Parathyroid adenoma (tissue), 2 donors: ENCODE measurements around the gene ARL10.

Experiments
- H2AFZ ChIP-seq: fragments of 300-600 bp; sonication (generic); one replicate; pipeline ENCODE4 v1.7.0; 2017; ENCODE audit warnings: antibody characterized with exemption, mild to moderate bottlenecking
- H3K27ac ChIP-seq: fragments of 300-600 bp; sonication (generic); one replicate; pipeline ENCODE4 v1.7.0; 2017
- H3K27me3 ChIP-seq: fragments of 300-600 bp; sonication (generic); one replicate; pipeline ENCODE4 v1.7.0; 2017; ENCODE audit warnings: low read length; ENCODE audit not compliant: control insufficient read depth, insufficient read depth
- H3K36me3 ChIP-seq: fragments of 300-600 bp; sonication (generic); one replicate; pipeline ENCODE4 v1.7.0; 2017; ENCODE audit warnings: low read length; ENCODE audit not compliant: control insufficient read depth, insufficient read depth
- H3K4me1 ChIP-seq: fragments of 300-600 bp; sonication (generic); one replicate; pipeline ENCODE4 v1.7.0; 2017; ENCODE audit warnings: control low read depth
- H3K4me2 ChIP-seq: fragments of 300-600 bp; sonication (generic); one replicate; pipeline ENCODE4 v1.7.0; 2017; ENCODE audit warnings: low read length
- H3K4me3 ChIP-seq: fragments of 300-600 bp; sonication (generic); one replicate; pipeline ENCODE4 v1.7.0; 2017; ENCODE audit warnings: low read depth, low read length
- H3K79me2 ChIP-seq: fragments of 300-600 bp; sonication (generic); one replicate; pipeline ENCODE4 v1.7.0; 2017; ENCODE audit warnings: control low read depth
- H3K9ac ChIP-seq: fragments of 300-600 bp; sonication (generic); one replicate; pipeline ENCODE4 v1.7.0; 2017; ENCODE audit warnings: mild to moderate bottlenecking
- H3K9me3 ChIP-seq: fragments of 300-600 bp; sonication (generic); one replicate; pipeline ENCODE4 v1.7.0; 2017; ENCODE audit warnings: low read length; ENCODE audit not compliant: control insufficient read depth
- TF ChIP-seq, protein P1 (sequence below): fragments of 300-600 bp; sonication (generic); IDR thresholded peaks from one replicate; pipeline ENCODE4 v1.7.0; 2017; ENCODE audit warnings: antibody characterized with exemption, mild to moderate bottlenecking
- donor health status: primary hyperparathyroidism.

ARL10 gene

DNA sequence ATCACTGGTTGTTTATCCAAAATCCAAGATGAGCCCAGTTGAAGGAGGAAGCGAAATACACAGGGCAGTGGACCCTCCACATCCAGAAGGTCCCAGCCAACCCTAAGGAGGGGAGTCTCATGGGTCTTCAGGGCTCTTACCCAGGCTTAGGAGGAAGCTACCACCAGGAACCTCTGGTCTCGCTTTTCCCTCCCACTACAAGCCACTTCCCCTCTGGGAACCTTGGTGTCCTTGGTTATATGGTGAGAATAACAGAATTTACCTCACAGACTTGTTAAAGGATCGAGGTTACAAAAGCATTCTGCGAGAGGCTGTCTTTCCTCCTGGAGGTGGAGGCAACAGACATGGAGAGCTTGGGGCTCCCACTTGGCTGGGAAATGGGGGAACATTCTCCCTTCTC, 26.7 kb downstream of the ARL10 start:
- TF ChIP-seq, protein P1, sequence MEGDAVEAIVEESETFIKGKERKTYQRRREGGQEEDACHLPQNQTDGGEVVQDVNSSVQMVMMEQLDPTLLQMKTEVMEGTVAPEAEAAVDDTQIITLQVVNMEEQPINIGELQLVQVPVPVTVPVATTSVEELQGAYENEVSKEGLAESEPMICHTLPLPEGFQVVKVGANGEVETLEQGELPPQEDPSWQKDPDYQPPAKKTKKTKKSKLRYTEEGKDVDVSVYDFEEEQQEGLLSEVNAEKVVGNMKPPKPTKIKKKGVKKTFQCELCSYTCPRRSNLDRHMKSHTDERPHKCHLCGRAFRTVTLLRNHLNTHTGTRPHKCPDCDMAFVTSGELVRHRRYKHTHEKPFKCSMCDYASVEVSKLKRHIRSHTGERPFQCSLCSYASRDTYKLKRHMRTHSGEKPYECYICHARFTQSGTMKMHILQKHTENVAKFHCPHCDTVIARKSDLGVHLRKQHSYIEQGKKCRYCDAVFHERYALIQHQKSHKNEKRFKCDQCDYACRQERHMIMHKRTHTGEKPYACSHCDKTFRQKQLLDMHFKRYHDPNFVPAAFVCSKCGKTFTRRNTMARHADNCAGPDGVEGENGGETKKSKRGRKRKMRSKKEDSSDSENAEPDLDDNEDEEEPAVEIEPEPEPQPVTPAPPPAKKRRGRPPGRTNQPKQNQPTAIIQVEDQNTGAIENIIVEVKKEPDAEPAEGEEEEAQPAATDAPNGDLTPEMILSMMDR: no peak
- Histone ChIP-seq H3K4me3 (no peak overlapping the region), H3K27me3 (no peaks in the 10 kb centered on the region), H3K36me3 (no peaks in the 10 kb centered on the region), H3K79me2 (peaks cover 29% of the 10 kb centered on the region), H3K9ac (no peak overlapping the region), H3K9me3 (no peaks in the 10 kb centered on the region), H3K4me1 (peaks cover 35% of the 10 kb centered on the region), H2AFZ (no peak overlapping the region), H3K4me2 (no peak overlapping the region), H3K27ac (no peak overlapping the region)

DNA sequence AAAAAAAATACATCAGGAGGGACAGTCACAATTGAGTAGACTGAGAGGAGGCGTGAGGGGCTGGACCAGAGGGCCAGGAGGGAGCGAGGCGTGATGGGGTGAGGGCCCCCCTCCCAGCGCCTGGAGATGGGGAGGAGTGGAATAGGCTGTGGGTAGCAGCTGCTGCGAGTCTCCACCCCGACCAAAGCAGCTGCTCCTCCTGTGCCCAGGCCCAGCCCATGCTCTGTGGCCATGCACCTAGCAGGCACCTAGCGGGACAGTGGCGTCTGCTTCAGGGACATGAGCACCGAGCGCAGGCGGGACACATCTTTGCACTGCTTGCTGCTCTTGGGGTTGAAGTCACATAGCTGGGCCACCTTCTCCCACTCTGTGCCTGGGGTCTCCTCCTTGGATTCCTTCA, 27.2 kb downstream of the ARL10 start:
- no peaks in the 10 kb centered on the region for H3K9me3 ChIP-seq
- no peaks in the 10 kb centered on the region for H3K27me3 ChIP-seq
- H3K4me2 ChIP-seq: no peak overlapping the region
- H3K4me1 ChIP-seq: peaks cover 33% of the 10 kb centered on the region
- no peak overlapping the region for H3K9ac ChIP-seq
- H3K79me2 ChIP-seq: peaks cover 28% of the 10 kb centered on the region
- H3K4me3 ChIP-seq: no peak overlapping the region
- TF ChIP-seq, protein P1: no peak
- no peak overlapping the region for H3K27ac ChIP-seq
- no peaks in the 10 kb centered on the region for H3K36me3 ChIP-seq
- H2AFZ ChIP-seq: no peak overlapping the region

DNA sequence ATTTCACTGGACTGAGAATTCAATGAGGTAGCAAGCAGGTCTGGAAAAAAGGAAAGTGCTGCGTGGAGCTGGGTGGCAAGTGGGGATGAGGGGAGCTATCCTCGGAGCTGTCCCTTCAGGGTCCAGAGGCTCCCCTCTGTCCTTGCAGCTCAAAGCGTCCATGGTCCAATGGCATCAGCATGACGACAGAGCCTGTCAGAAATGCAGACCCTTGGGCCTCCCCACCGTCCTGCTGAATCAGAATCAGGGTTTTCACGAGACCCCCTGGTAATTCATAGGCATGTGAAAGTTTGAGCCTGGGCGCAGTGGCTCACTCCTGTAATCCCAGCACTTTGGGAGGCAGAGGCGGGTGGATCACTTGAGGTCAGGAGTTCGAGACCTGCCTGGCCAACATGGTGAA, 28.8 kb downstream of the ARL10 start:
- H3K4me1 ChIP-seq: peaks cover 32% of the 10 kb centered on the region
- no peaks in the 10 kb centered on the region for H3K9me3 ChIP-seq
- H3K36me3 ChIP-seq: no peaks in the 10 kb centered on the region

DNA sequence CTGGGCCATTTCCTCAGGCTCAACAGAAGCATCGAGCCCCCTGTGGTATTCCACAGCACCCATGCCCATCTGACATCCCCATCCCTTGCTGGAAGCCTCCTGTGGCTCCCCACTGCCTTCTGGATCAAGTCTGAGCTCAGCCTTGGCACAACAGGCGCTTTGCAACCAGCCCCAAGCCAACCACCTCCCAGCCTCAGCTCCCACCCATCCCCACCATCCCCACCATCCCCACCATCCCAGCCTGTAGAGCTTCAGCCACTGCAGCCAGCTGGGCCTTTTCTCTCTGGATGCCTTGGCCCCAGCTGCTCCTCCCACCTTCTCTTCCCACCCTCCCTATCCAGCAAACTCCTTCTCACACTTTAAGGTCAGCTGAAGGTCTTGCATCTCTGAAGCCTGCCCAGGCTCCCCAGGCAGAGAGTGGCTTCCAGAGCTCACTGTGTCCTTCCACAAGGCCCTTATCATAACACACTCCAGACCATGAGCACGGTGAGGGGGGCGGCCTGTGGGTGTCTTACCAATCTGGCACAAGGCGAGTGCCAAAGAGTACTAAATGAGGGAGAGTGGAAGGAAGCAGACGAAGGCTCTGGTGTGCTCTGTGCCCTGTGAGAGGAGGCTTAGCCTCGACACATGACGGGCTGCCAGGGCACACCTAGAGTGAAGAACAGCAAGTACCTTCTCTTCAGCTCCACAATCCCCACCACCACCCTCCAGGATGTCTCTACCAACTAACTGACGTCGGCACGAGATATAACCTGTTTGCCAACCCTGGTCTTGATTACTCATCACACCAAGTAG, 29.8 kb downstream of the ARL10 start:
- H3K4me2 ChIP-seq: no peak overlapping the region
- no peak overlapping the region for H3K4me3 ChIP-seq
- H3K36me3 ChIP-seq: no peaks in the 10 kb centered on the region
- H3K4me1 ChIP-seq: peaks cover 25% of the 10 kb centered on the region
- H3K27ac ChIP-seq: peak overlapping the region; percentile 92
- TF ChIP-seq, protein P1: no peak
- no peaks in the 10 kb centered on the region for H3K9me3 ChIP-seq
- H2AFZ ChIP-seq: peak overlapping the region; percentile 61
- H3K27me3 ChIP-seq: no peaks in the 10 kb centered on the region
- H3K79me2 ChIP-seq: peaks cover 27% of the 10 kb centered on the region
- H3K9ac ChIP-seq: no peak overlapping the region

More for the DNA sequence above, 28.8 kb downstream of the ARL10 start:
- Histone ChIP-seq H3K4me2 (no peak overlapping the region), H2AFZ (no peak overlapping the region), H3K79me2 (peaks cover 25% of the 10 kb centered on the region), H3K27ac (no peak overlapping the region), H3K9ac (no peak overlapping the region), H3K27me3 (no peaks in the 10 kb centered on the region), H3K4me3 (no peak overlapping the region)
- TF ChIP-seq, protein P1: no peak

DNA sequence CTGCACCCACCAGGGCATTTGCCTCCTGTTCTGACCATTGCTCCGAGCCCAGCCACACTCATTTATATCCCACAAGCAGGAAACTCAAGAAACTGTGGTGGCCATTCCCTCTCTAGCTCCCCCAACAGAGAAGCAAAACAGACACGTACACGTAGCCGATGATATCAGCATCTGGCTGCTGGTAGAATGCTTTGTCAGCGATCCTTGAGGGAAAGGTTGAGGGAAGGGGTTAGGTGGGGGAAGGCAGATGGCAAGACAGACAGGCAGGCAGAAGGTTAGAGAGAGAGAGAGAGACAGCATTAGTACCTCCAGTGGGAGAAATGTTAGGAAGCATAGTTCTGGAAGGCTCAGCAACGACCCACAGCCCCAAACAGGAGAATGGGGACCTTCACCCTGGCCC, 31.0 kb downstream of the ARL10 start:
- Histone ChIP-seq H3K36me3 (no peaks in the 10 kb centered on the region), H3K27me3 (no peaks in the 10 kb centered on the region), H3K27ac (peak overlapping the region; percentile 92), H2AFZ (peak overlapping the region; percentile 83), H3K4me3 (peak overlapping the region; percentile 24), H3K4me2 (peak overlapping the region; percentile 56), H3K4me1 (peaks cover 24% of the 10 kb centered on the region), H3K9ac (no peak overlapping the region), H3K79me2 (peaks cover 22% of the 10 kb centered on the region), H3K9me3 (no peaks in the 10 kb centered on the region)
- TF ChIP-seq, protein P1: peak; percentile 30
